Adrenal gland (tissue), 12 donors: ENCODE data around the gene ASCC1. TPM values are rescaled to one million over a fixed set of nuclear protein-coding genes. Genes with fewer than 3 reads are reported as not detected.

ENCODE experiments used
- DNase-seq, 7 donors: peaks; one replicate each; pipeline ENCODE4 v3.0.0-alpha.2; 2019 to 2020
- H3K27ac ChIP-seq, 5 donors: fragments of 200-600 bp; sonication (generic) in 4 of 5; 1 replicate in 3 of 5; 2 replicates in 2 of 5; pipeline versions ENCODE4 v1.5.1 to v1.8.0; 2016 to 2020; ENCODE audit warnings: mild to moderate bottlenecking in 1 of 5
- H3K27me3 ChIP-seq: fragments of 200-600 bp; 2 replicates; pipeline ENCODE4 v1.8.0; 2021
- H3K36me3 ChIP-seq, 2 donors: fragments of 200-600 bp; replicated peaks in 1 of 2; 1 replicate in 1 of 2; 2 replicates in 1 of 2; pipeline versions ENCODE4 v1.5.1 to v1.8.0; 2018 to 2022
- H3K4me1 ChIP-seq, 2 donors: fragments of 200-600 bp; replicated peaks in 1 of 2; 1 replicate in 1 of 2; 2 replicates in 1 of 2; pipeline versions ENCODE4 v1.5.1 to v1.8.0; 2018 to 2021
- H3K4me3 ChIP-seq, 4 donors: fragments of 200-600 bp; sonication (generic) in 3 of 4; one replicate each; pipeline ENCODE4 v1.5.1; 2016 to 2018
- H3K9me3 ChIP-seq, 3 donors: fragments of 200-600 bp; sonication (generic) in 1 of 3; replicated peaks in 1 of 3; 1 replicate in 2 of 3; 2 replicates in 1 of 3; pipeline versions ENCODE4 v1.5.1 to v1.8.0; 2016 to 2021
- CTCF ChIP-seq, 6 experiments: fragments of 450-650 bp in 4 of 6; fragments of 200-600 bp in 2 of 6; sonication (generic) in 1 of 6; IDR thresholded peaks; 1 replicate in 5 of 6; 2 replicates in 1 of 6; pipeline versions ENCODE4 v1.5.1 to v1.8.0; 2016 to 2021; ENCODE audit warnings: antibody characterized with exemption in 6 of 6, mild to moderate bottlenecking in 2 of 6, moderate library complexity in 1 of 6
- POLR2A ChIP-seq, 2 donors: fragments of 450-650 bp; IDR thresholded peaks; one replicate each; pipeline ENCODE4 v1.6.1; 2017; ENCODE audit warnings: antibody characterized with exemption in 2 of 2, mild to moderate bottlenecking in 2 of 2, moderate library complexity in 1 of 2
- WGBS, 4 donors: extraction: QIAGEN DNeasy Blood & Tissue Kit in 2 of 4; methylation state at CpG; one replicate each; pipeline versions ENCODE4 v1.1.5 to v1.1.7; 2013 to 2017; 5-methylcytosine and 5-hydroxymethylcytosine counted together
- intact Hi-C, 2 donors: fragments of 100-400 bp; cut with DNase I; formaldehyde crosslinking; loops; one replicate each; pipeline versions ENCODE4 v1.14.1 to v1.15.0; 2022 to 2023
- polyA plus RNA-seq, 3 donors: library from polyadenylated mRNA; stranded (reverse); fragments of 200-250 nt in 2 of 3; fragments of 350-450 nt in 1 of 3; fragmentation: Illumina TruSeq in 1 of 3; extraction: RNeasy Lipid Tissue Mini Kit (QIAGEN cat#74804) in 1 of 3; gene quantifications; one replicate each; pipeline ENCODE4 v1.2.3, GENCODE V29; 2013 to 2014
- total RNA-seq, 9 donors: library from RNA; depleted of rRNA in 4 of 9; stranded (reverse); fragments of >200 nt in 4 of 9; fragments of 120-200 nt in 1 of 9; fragmentation: NEBNext Ultra II Directional in 1 of 9; extraction: Animal tissue kit (Norgen Biotek cat#: 25700) in 1 of 9; gene quantifications; one replicate each; pipeline versions ENCODE4 v1.1.0 to v1.2.4, GENCODE V29; 2013 to 2023
- donor health status: healthy with polysubstance abuse.
- donor health status: Bipolar disorder and iron deficiency.
- donor health status: DM: yes; HTN: yes; CAD: no.
- donor health status: DM: no; HTN: no; CAD: no.
- donor health status: DM: no; HTN: no; CAD: no.
- donor health status: DM: yes; HTN: yes; CAD: no.

The ASCC1 gene
- total and polyA plus RNA-seq, 12 donors, result 9.7 to 101 (median 36.7) TPM

GRCh38 chr10:72133517-72133916, 82.6 kb downstream of the ASCC1 start:
- no peak for TF ChIP-seq CTCF (IDR thresholded peaks at IDR 0.05)
- no peak for TF ChIP-seq POLR2A (IDR thresholded peaks at IDR 0.05)
- DNase-seq, result no peak
- intact Hi-C loops, result loop anchor here in 1 of 2 donors (10.0 kb wide), 1 partner anchor 211 kb away; no protein-coding TSS in a partner anchor
- Histone ChIP-seq H3K4me1 (peaks cover 0 to 12% of the 10 kb centered on the region in 2 donors), H3K4me3 (no peak overlapping the region), H3K27ac (peak overlapping the region in 1 of 5 donors; percentile 12), H3K27me3 (no peaks in the 10 kb centered on the region), H3K36me3 (peaks cover 0 to 8% of the 10 kb centered on the region in 2 donors), H3K9me3 (no peaks in the 10 kb centered on the region)

DNA sequence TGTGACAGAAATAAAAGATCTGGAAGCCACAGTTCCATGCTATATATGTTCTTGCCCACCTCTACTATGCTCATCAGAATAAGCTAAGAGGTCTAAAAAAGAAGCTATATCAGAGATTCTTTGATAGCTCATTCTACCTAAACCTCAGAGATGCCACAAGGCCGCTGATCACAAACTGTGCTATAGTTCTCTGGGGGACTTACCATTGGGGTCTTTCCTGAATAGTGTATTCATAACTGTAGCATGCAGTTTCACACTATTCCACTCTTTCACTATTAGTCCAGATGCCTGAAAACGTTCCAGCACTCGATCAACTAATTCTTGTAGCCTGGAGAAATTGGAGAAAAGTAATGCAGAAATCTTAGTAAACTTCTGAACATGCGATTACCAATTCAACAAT, 83.2 kb downstream of the ASCC1 start:
- peaks cover 0 to 8% of the 10 kb centered on the region in 2 donors for H3K36me3 ChIP-seq
- no peaks in the 10 kb centered on the region for H3K9me3 ChIP-seq
- peaks cover 0 to 17% of the 10 kb centered on the region in 2 donors for H3K4me1 ChIP-seq
- no peak for DNase-seq
- peak overlapping the region in 1 of 5 donors; percentile 61 for H3K27ac ChIP-seq
- TF ChIP-seq POLR2A (IDR thresholded peaks at IDR 0.05), result no peak
- no peak for TF ChIP-seq CTCF (IDR thresholded peaks at IDR 0.05)
- H3K4me3 ChIP-seq, result no peak overlapping the region
- H3K27me3 ChIP-seq, result no peaks in the 10 kb centered on the region
- intact Hi-C loops, result loop anchor here in 1 of 2 donors (10.0 kb wide), 1 partner anchor 212 kb away; no protein-coding TSS in a partner anchor
- WGBS, 4 donors, result 88 to 96% (median 90%) methylated on average over 4 of the region's 4 CpGs

DNA sequence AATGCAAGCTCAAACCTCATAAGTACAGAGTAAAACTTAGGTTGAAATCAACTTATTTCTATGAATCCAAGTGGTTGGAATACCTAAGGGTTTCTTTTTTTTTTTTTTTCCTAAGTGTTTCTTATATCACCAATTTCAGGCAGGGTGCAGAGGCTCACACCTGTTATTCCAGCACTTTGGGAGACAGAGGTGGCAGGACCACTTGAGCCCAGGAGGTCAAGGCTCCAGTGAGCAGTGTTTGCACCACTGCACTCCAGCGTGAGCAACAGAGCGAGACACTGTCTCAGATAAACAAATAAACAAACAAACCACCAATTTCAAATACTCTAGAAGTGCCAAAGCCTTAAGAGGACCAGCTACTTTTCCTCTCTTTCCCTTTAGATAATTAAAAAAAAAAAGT, 88.5 kb downstream of the ASCC1 start:
- Histone ChIP-seq H3K9me3 (no peaks in the 10 kb centered on the region), H3K4me1 (peaks cover 4 to 21% of the 10 kb centered on the region in 2 donors), H3K36me3 (no peaks in the 10 kb centered on the region), H3K4me3 (no peak overlapping the region), H3K27ac (no peak overlapping the region), H3K27me3 (no peaks in the 10 kb centered on the region)
- TF ChIP-seq POLR2A (IDR thresholded peaks at IDR 0.05) (no peak), CTCF (IDR thresholded peaks at IDR 0.05) (no peak)
- 73 to 91% (median 84%) methylated on average over 2 of the region's 2 CpGs for WGBS, 4 donors
- intact Hi-C loops, result loop anchor here (10.0 kb wide), 2 partner anchors 97 to 207 kb away; no protein-coding TSS in a partner anchor
- DNase-seq, result no peak

GRCh38 chr10:72126872-72127232, 89.2 kb downstream of the ASCC1 start:
- Histone ChIP-seq H3K27me3 (no peaks in the 10 kb centered on the region), H3K27ac (no peak overlapping the region), H3K9me3 (no peaks in the 10 kb centered on the region), H3K4me1 (peaks cover 4 to 17% of the 10 kb centered on the region in 2 donors), H3K36me3 (no peaks in the 10 kb centered on the region), H3K4me3 (no peak overlapping the region)
- no peak for DNase-seq
- 85 to 95% (median 89%) methylated on average over 3 of the region's 3 CpGs for WGBS, 4 donors
- TF ChIP-seq POLR2A (IDR thresholded peaks at IDR 0.05), result no peak
- TF ChIP-seq CTCF (IDR thresholded peaks at IDR 0.05), result no peak
- intact Hi-C loops, result loop anchor here (10.0 kb wide), 2 partner anchors 98 to 208 kb away; no protein-coding TSS in a partner anchor
